ENCODE results near the gene RBPJ.
"Not testable (repeated sequence)": the region's sequence is repeated elsewhere in the genome, so short reads cannot be mapped to it uniquely, and the experiment has no call there.

The RBPJ gene

GRCh38 chr4:26402017-26402416 lies 81.2 kb downstream of the RBPJ start:
- H3K9ac ChIP-seq (ENCODE audit: low read length in 2 of 2); H3K9me3 ChIP-seq (ENCODE audit: control insufficient read depth in 2 of 2, low read length in 2 of 2); H3K27ac ChIP-seq (ENCODE audit: low read length); H3K4me1 ChIP-seq (ENCODE audit: control insufficient read depth, insufficient read depth, low read length); H3K36me3 ChIP-seq (ENCODE audit: control insufficient read depth in 2 of 2, insufficient read depth in 2 of 2, low read length in 2 of 2); H3K4me3 ChIP-seq (ENCODE audit: low read length in 2 of 2); H3K27me3 ChIP-seq (ENCODE audit: control insufficient read depth in 1 of 2, insufficient read depth in 2 of 2, low read length in 2 of 2): not testable (repeated sequence)

DNA sequence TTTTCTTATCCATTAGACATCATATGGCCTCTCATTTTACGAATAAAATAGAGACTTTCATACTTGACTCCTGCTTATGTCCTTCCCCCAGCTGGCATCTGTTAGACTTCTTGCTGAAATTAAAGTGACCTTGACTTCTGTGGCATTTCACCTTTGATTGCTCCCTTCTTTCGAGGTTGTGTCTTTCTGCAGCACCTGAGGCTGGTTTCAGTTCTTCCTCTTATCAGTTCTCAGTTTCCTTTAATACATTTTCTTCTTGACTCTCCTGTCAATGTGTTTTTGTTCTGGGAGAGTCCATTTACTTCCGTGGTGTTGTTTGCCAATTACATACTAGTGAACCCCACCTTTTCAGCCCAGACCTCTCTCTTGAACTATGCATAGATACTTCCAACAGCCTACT lies 81.6 kb downstream of the RBPJ start:
- no peaks in the 10 kb centered on the region for H3K27me3 ChIP-seq (ENCODE audit: control insufficient read depth in 1 of 2, insufficient read depth in 2 of 2, low read length in 2 of 2)
- no peak overlapping the region for H3K27ac ChIP-seq (ENCODE audit: low read length)
- H3K4me1 ChIP-seq (ENCODE audit: control insufficient read depth, insufficient read depth, low read length) = no peaks in the 10 kb centered on the region
- no peaks in the 10 kb centered on the region for H3K9me3 ChIP-seq (ENCODE audit: control insufficient read depth in 2 of 2, low read length in 2 of 2)
- H3K36me3 ChIP-seq (ENCODE audit: control insufficient read depth in 2 of 2, insufficient read depth in 2 of 2, low read length in 2 of 2) = peaks cover 7% of the 10 kb centered on the region in 2 donors
- H3K9ac ChIP-seq (ENCODE audit: low read length in 2 of 2) = no peak overlapping the region
- no peak overlapping the region for H3K4me3 ChIP-seq (ENCODE audit: low read length in 2 of 2)

DNA sequence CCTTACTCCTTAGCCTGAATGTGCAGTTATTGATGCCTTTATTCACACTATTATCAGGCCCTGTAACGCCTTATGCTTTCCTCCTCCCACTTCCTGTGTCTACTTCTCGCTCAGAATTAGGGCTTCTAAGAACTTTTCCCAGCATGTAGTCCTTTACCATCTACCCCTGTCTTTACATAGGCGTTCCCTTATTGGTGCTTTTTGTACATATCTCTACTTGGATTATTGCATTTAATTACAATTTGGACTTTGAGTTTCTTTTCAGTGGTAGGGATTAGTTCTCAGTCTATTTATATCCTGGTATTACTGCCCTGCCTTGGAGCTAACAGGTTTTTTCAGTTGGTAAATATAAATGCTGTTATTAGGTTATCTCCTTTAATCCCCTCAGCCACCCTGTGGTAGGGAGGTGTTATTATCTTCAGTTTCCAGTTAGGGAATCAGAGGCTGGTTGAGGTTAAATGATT lies 84.0 kb downstream of the RBPJ start:
- Histone ChIP-seq H3K27me3 (ENCODE audit: control insufficient read depth in 1 of 2, insufficient read depth in 2 of 2, low read length in 2 of 2) (no peaks in the 10 kb centered on the region), H3K9ac (ENCODE audit: low read length in 2 of 2) (no peak overlapping the region), H3K4me1 (ENCODE audit: control insufficient read depth, insufficient read depth, low read length) (no peaks in the 10 kb centered on the region), H3K9me3 (ENCODE audit: control insufficient read depth in 2 of 2, low read length in 2 of 2) (no peaks in the 10 kb centered on the region), H3K27ac (ENCODE audit: low read length) (no peak overlapping the region), H3K4me3 (ENCODE audit: low read length in 2 of 2) (no peak overlapping the region), H3K36me3 (ENCODE audit: control insufficient read depth in 2 of 2, insufficient read depth in 2 of 2, low read length in 2 of 2) (peaks cover 7% of the 10 kb centered on the region in 2 donors)

- Histone ChIP-seq H3K9ac (ENCODE audit: low read length in 2 of 2) (no peak overlapping the region), H3K4me3 (ENCODE audit: low read length in 2 of 2) (no peak overlapping the region), H3K27ac (ENCODE audit: low read length) (no peak overlapping the region), H3K27me3 (ENCODE audit: control insufficient read depth in 1 of 2, insufficient read depth in 2 of 2, low read length in 2 of 2) (no peaks in the 10 kb centered on the region), H3K4me1 (ENCODE audit: control insufficient read depth, insufficient read depth, low read length) (no peaks in the 10 kb centered on the region), H3K9me3 (ENCODE audit: control insufficient read depth in 2 of 2, low read length in 2 of 2) (no peaks in the 10 kb centered on the region), H3K36me3 (ENCODE audit: control insufficient read depth in 2 of 2, insufficient read depth in 2 of 2, low read length in 2 of 2) (peaks cover 7% of the 10 kb centered on the region in 2 donors)
Measured at GRCh38 chr4:26406346-26406975, 85.6 kb downstream of the RBPJ start.

- no peak overlapping the region for H3K27ac ChIP-seq (ENCODE audit: low read length)
- peaks cover 5% of the 10 kb centered on the region for H3K4me1 ChIP-seq (ENCODE audit: control insufficient read depth, insufficient read depth, low read length)
- H3K36me3 ChIP-seq (ENCODE audit: control insufficient read depth in 2 of 2, insufficient read depth in 2 of 2, low read length in 2 of 2) = peaks cover 7% of the 10 kb centered on the region in 2 donors
- no peak overlapping the region for H3K4me3 ChIP-seq (ENCODE audit: low read length in 2 of 2)
- no peaks in the 10 kb centered on the region for H3K27me3 ChIP-seq (ENCODE audit: control insufficient read depth in 1 of 2, insufficient read depth in 2 of 2, low read length in 2 of 2)
- H3K9me3 ChIP-seq (ENCODE audit: control insufficient read depth in 2 of 2, low read length in 2 of 2) = no peaks in the 10 kb centered on the region
- no peak overlapping the region for H3K9ac ChIP-seq (ENCODE audit: low read length in 2 of 2)
Measured at GRCh38 chr4:26407476-26407875, 86.7 kb downstream of the RBPJ start.

GRCh38 chr4:26410385-26411293 lies 89.8 kb downstream of the RBPJ start:
- Histone ChIP-seq H3K4me3 (ENCODE audit: low read length in 2 of 2) (no peak overlapping the region), H3K27me3 (ENCODE audit: control insufficient read depth in 1 of 2, insufficient read depth in 2 of 2, low read length in 2 of 2) (no peaks in the 10 kb centered on the region), H3K9ac (ENCODE audit: low read length in 2 of 2) (no peak overlapping the region), H3K27ac (ENCODE audit: low read length) (no peak overlapping the region), H3K4me1 (ENCODE audit: control insufficient read depth, insufficient read depth, low read length) (peaks cover 9% of the 10 kb centered on the region), H3K9me3 (ENCODE audit: control insufficient read depth in 2 of 2, low read length in 2 of 2) (no peaks in the 10 kb centered on the region), H3K36me3 (ENCODE audit: control insufficient read depth in 2 of 2, insufficient read depth in 2 of 2, low read length in 2 of 2) (peaks cover 7% of the 10 kb centered on the region in 2 donors)

DNA sequence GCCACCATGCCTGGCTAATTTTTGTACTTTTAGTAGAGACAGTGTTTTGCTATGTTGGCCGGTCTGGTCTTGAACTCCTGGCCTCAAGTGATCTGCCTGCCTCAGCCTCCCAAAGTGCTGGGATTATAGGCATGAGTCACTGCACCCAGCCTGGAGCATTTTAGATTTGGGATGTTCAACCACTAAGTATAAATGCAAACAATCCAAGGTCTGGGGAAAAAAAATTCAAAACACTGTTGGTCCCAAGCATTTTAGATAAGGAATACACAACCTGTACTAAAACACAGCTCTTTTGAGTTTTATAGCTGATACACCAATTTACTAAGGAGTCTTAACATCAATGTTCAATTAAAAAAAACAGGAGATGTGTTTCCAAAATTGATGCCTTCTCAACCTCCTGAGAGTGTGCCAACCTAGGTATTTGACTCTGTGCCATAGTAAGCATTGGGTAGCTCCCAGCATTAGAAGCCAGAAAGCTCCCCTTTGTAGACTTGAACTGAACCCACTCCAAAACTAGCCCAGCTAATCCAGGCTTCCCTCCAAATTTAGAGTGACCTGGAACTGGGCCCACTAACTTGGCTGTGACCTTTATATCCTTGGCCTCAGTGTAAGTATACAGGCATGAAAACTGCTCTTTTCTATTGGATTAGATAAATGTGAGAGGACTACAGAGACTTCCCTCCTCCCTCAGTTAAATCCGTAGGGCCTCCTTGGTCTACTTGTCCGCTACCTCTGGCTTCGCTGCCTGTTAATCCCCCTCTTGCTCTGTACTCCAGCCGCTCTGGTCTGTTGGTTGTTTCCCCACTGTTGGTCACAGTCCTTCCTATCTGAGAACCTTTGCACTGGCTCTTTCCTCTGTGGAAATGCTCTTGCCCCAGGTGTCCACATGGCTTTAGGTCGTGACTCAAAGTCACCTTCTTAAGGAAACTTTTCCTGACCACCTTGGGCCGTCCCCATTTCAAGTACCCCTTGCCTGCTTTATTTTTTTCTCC lies 91.9 kb downstream of the RBPJ start:
- no peak overlapping the region for H3K4me3 ChIP-seq (ENCODE audit: low read length in 2 of 2)
- no peaks in the 10 kb centered on the region for H3K9me3 ChIP-seq (ENCODE audit: control insufficient read depth in 2 of 2, low read length in 2 of 2)
- no peak overlapping the region for H3K27ac ChIP-seq (ENCODE audit: low read length)

DNA sequence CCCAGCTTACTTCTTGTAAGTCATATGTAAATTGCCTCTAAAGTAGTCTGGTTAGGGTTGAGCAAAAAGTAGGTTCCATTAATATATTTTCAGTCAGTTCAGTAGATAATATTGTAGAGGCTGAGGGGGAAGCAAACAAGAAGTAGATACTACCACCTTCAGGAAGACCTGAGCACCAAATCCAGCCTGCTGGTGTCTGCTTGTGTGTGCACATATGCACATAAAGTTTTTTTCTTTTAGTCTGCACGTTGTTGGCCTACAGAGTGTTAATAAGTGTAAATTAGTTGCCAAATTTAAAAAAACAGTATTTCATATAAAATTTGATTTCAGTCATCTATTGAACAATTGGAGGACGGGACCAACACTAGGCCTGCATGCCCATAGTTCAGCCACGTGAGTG lies 92.8 kb downstream of the RBPJ start:
- H3K27ac ChIP-seq (ENCODE audit: low read length) = no peak overlapping the region
- no peaks in the 10 kb centered on the region for H3K9me3 ChIP-seq (ENCODE audit: control insufficient read depth in 2 of 2, low read length in 2 of 2)
- H3K4me1 ChIP-seq (ENCODE audit: control insufficient read depth, insufficient read depth, low read length) = peaks cover 9% of the 10 kb centered on the region
- H3K4me3 ChIP-seq (ENCODE audit: low read length in 2 of 2) = no peak overlapping the region
- H3K27me3 ChIP-seq (ENCODE audit: control insufficient read depth in 1 of 2, insufficient read depth in 2 of 2, low read length in 2 of 2) = no peaks in the 10 kb centered on the region
- no peaks in the 10 kb centered on the region for H3K36me3 ChIP-seq (ENCODE audit: control insufficient read depth in 2 of 2, insufficient read depth in 2 of 2, low read length in 2 of 2)
- no peak overlapping the region for H3K9ac ChIP-seq (ENCODE audit: low read length in 2 of 2)

More for the DNA sequence above, 91.9 kb downstream of the RBPJ start:
- Histone ChIP-seq H3K27me3 (ENCODE audit: control insufficient read depth in 1 of 2, insufficient read depth in 2 of 2, low read length in 2 of 2) (no peaks in the 10 kb centered on the region), H3K4me1 (ENCODE audit: control insufficient read depth, insufficient read depth, low read length) (peaks cover 9% of the 10 kb centered on the region), H3K36me3 (ENCODE audit: control insufficient read depth in 2 of 2, insufficient read depth in 2 of 2, low read length in 2 of 2) (no peaks in the 10 kb centered on the region), H3K9ac (ENCODE audit: low read length in 2 of 2) (no peak overlapping the region)

DNA sequence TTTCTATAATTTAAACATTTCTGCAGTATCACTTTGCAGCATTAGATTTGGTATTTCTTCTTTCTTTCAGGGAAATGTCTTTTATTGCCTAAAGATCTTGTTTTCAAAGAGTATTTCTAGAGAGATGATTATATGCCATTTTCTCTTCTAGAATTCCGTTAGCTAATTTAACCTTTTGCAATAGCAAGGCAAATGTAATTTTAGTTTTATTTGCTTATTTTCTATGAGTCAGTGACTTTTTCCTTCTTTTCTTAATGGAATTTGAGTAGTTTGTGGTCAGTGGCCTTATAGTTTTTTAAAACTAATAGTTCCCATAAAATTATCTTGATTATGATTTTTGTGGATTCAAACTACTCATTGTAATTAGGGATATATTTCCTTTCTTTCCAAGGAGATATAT lies 97.3 kb downstream of the RBPJ start:
- Histone ChIP-seq H3K36me3 (ENCODE audit: control insufficient read depth in 2 of 2, insufficient read depth in 2 of 2, low read length in 2 of 2) (no peaks in the 10 kb centered on the region), H3K27me3 (ENCODE audit: control insufficient read depth in 1 of 2, insufficient read depth in 2 of 2, low read length in 2 of 2) (no peaks in the 10 kb centered on the region), H3K4me3 (ENCODE audit: low read length in 2 of 2) (no peak overlapping the region), H3K4me1 (ENCODE audit: control insufficient read depth, insufficient read depth, low read length) (no peaks in the 10 kb centered on the region), H3K9ac (ENCODE audit: low read length in 2 of 2) (no peak overlapping the region), H3K9me3 (ENCODE audit: control insufficient read depth in 2 of 2, low read length in 2 of 2) (no peaks in the 10 kb centered on the region), H3K27ac (ENCODE audit: low read length) (no peak overlapping the region)

DNA sequence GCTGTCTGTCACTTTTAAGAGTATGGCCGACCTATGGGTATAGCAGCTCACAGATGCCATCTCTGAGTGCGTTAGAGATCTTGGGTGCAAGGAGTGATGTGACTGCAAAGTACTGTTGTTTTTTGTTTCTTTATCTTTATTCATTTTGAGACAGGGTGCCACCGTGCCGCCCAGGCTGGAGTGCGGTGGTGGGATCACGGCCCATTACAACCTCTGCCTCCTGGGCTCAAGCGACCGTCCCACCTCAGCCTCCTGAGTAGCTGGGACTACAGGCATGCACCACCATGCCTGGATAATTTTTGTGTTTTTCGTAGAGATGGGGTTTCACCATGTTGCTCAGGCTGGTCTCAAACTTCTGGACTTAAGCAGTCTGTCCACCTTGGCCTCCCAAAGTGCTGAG lies 98.0 kb downstream of the RBPJ start:
- H3K9ac ChIP-seq (ENCODE audit: low read length in 2 of 2) = no peak overlapping the region
- no peaks in the 10 kb centered on the region for H3K27me3 ChIP-seq (ENCODE audit: control insufficient read depth in 1 of 2, insufficient read depth in 2 of 2, low read length in 2 of 2)
- H3K4me3 ChIP-seq (ENCODE audit: low read length in 2 of 2) = no peak overlapping the region
- no peak overlapping the region for H3K27ac ChIP-seq (ENCODE audit: low read length)
- H3K36me3 ChIP-seq (ENCODE audit: control insufficient read depth in 2 of 2, insufficient read depth in 2 of 2, low read length in 2 of 2) = no peaks in the 10 kb centered on the region
- H3K9me3 ChIP-seq (ENCODE audit: control insufficient read depth in 2 of 2, low read length in 2 of 2) = no peaks in the 10 kb centered on the region
- H3K4me1 ChIP-seq (ENCODE audit: control insufficient read depth, insufficient read depth, low read length) = no peaks in the 10 kb centered on the region
